IPS DF 4.7 (cell line): ENCODE data around the gene MVB12A.
A peak's percentile ranks its signal among the peaks of the same experiment; 100 is the strongest.

Experiments
- DNase-seq: peaks from one replicate; pipeline ENCODE4 v3.0.0-alpha.2; 2013; ENCODE audit warnings: low spot score; ENCODE audit errors: extremely low read depth

The MVB12A gene

DNA sequence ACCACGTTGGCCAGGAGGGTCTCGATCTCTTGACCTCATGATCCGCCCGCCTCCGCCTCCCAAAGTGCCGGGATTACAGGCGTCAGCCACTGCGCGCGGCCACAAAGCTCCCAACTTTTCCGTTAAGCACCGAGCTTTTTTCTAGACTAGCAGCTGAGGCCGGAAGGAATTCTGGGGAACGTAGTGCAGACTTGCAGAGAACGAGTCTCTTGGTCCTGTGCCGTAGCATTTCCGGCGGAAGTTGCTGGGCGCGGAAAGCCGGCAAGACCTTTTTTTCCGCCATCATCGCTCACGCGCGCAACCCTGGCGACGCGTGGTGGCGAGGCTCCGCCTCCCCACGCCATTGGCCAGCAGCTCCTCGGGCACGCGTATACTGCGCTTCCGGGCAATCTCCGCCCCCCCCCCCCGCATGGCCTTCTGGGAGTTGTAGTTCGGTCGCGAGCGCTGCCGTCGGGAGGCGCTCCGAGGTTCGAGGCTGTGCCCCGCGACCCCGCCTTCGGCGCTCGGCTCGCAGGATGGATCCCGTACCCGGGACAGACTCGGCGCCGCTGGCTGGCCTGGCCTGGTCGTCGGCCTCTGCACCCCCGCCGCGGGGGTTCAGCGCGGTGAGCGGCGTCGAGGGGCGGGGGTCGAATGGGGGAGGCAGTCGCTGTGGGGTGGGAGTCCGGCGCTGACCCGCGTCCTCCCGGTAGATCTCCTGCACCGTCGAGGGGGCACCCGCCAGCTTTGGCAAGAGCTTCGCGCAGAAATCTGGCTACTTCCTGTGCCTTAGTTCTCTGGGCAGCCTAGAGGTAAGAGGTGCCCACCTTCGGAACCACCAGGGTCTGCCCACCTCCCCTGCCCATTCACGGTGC is at the start of gene MVB12A:
Gene MVB12A, plus strand, starts transcription at position 427 of the 854 bp plus-strand sequence. Its CDS starts 89 bp downstream, at position 516.
- peak; percentile 99 for DNase-seq

DNA sequence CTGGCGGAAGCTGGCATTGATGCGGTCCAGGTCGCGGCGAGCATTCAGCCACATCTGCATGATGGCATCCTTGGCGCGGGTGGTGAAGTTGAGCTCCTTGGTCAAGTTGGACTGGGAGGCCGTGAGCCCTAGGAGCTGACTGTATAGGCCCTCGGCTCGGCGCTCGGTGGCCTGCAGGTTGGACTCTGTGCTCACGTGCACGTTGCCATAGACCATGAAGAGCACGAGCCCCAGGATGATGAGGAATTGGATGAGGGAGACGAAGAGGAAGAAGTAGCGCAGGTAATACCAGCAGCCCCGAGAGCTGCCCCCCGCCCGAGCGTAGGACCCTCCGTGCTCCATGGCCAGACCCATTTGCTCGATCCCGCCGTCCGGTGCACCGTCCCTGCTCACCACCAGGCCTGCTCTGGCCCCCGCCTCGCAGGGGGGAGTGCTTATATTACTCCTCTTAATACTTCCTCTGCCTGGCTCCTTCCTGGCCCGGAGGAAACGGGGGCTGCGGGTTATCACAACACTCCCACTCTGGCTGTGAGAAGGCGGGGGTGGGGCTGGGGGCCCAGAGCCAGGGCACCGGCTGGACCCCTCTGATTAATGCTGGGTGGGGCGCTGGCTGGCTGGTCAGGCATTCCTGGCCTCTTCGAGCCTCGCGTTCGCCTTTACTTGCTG is 42.8 kb upstream of the MVB12A start, which contains the start of gene PLVAP:
Gene PLVAP, minus strand, starts transcription at position 408 of the 666 bp plus-strand sequence. Its CDS starts 54 bp downstream, at position 354.
- no peak for DNase-seq

DNA sequence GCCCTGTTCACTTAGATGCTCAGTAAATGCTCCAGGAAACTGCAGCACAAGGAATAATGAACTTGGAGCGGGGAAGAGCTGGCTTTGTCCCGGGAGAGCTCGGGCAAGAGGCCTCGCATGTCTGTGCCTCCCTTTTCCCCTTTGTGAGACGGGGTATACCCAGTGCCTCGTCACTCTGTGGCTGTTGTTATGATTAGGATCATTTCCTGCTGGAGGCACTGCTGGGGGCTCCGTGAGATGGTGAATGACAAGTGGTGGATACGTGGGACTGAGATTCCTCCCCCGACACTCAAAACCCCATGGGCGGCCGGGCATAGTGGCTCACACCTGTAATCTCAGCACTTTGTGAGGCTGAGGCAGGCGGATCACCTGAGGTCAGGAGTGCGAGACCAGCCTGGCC is 41.6 kb upstream of the MVB12A start:
- DNase-seq: no peak

DNA sequence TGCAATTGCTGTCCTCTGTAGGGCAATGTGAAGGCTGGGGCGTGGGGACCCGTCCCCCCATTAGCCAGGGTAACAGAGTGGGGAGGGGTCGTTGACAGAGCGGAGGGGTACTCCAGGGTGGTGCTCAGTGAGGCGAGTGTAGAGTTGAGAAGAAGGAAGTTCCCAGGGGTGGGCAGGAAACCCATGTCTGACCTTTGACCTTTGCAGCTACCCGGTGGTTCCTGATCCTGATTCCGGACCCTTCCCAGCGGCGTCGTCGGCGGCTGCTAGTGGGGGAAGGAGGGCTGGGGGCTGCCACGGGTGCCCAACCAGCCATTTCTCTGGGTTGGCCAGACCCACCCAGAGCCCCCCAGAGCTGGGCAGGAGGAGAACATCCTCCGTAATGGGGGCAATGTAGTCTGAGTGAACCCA is 40.6 kb upstream of the MVB12A start:
- no peak for DNase-seq

DNA sequence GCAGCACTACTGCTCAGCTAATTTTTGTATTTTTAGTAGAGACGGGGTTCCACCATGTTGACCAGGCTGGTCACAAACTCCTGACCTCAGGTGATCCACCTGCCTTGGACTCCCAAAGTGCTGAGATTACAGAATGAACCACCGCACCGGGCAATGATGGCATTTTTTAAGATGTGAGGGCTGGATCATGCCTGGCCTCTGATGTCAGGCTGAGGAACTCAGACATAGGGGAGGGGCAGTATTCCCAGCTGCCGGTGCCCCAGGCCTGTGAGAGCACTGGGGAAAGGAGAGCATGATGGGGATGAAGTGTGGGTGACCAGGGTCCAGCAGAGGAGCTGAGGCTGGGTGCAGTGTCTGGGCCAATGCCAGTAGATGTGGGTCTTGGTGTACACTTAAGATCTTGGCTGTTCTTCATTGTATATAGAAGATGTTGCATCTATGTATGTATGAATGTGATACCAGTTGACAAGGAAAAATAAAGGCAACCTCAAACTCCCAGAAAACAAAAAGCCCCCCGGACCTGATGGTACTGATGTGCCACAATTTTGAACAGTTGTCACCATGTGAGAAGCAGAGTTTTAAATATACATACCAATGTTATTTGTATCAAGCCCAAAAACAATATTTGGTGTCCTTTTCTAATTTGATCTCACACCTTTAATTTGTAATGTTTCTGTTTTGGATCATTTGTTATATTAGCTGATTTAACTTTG is 39.3 kb upstream of the MVB12A start:
- DNase-seq: no peak

DNA sequence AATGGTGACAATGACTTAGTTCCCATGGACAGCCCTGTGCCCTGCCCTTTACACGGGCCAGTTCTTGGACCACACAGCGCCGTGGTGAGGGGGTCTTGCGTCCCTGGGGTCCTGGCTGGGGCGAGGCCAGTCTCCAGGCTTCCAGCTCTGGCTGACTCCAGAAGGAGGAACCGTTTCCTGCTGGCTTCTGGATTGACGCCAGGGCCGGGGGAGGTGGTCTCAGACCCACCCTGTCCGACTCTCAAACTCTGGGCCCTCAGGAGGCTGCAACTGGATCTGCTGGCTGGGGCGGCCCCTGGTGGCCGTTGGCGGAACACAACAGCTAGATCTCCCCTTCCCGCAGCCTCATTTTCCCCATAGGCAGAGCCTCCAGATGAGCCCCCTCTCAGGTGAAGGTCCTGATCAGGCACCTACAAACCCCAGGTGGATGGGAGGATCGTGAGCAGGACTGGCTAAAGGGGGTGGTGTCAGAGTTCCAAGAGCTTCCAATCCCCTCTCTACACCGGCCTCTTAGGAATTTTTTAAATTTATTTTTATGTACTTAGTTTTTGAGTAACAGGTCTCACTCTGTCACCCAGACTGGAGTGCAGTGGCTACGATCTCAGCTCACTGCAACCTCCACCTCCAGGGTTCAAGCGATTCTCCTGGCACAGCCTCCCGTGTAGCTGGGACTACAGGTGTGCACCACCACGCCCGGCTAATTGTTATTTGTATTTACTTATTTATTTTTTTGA is 33.8 kb upstream of the MVB12A start:
- DNase-seq: no peak

DNA sequence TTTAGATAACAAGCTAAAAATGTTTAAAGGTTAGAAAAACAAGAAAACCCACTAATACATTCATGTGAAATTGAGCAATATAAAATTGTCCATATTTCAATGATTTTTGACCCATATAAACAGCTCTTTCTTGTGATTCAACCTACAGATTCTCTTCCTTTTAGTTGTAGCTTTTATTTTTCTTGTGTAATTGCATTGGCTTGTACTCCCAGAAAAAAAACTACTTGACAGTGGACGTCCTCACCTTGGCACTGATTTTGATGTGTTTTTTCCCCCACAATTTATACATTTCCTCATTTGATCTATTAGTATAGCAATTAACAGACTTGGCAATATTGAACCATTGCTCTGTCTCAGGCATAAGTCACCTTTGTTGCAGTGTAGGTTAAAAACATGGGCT is 30.6 kb upstream of the MVB12A start:
- no peak for DNase-seq

DNA sequence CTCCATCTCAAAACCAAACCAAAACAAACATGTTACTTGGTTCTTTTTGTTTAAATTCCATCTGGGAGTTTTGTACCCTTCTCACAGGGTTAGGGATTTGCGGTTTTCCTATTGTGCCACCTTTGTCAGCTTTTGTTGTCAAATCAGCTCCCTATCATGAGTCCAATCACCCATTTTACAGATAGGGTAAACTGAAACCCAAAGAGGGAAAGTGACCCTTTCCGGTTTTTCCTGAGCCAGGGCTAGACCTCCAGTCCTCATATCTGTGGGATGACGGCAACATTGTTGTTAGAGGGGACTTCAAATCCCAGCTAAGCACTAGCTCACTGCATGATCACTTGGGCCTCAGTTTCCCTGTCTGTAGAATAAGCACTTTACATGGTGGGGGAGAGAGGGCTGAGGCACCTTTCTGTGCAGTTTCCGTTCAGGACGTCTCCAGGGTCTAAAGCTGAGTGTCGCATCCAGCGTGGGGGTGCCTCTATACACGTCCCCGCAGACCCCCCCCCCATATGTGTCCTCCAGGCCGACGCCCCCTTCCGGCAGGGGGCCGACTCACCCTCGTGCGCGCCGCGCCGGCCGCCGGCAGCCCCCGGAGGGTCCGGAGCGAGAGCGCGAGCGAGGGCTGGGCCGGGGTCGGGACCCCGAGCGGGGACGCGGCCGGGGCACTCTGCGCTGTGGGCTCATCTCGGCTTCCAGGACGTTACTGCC is 29.7 kb upstream of the MVB12A start:
- DNase-seq: no peak

DNA sequence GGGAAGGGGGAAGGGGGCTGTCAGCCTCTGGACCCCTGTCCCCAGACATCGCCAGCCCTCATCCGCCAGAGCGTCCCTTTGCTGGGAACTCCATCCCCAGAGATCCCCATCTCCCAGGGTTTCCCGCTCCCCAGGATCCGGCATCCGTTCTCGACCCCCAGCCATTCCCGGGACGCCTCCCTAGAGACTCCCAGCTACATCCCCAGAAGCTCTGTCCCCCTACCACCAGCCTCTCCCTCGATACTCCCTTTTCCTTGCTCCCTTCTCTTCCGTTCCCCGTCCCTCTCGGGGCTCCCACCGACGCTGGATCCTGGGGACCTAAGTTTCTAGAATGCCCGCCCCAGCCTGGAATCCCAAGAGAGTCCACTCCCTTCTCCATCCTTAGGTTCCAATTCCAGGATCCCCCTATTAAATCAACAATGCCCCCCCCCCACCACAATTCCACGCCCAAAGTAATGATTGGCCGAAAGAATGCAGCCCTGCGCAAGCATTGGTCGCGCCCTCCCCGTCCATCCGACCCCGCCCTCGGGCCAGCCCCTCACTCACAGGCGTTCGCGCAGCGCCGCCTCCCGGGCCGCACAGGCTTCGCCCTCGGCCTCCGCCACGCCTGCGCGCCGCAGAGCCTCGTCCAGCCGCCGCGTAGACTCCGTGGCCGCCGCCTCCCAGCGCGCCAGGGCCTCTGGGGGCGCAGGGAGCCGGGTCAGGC is 29.0 kb upstream of the MVB12A start:
- no peak for DNase-seq

DNA sequence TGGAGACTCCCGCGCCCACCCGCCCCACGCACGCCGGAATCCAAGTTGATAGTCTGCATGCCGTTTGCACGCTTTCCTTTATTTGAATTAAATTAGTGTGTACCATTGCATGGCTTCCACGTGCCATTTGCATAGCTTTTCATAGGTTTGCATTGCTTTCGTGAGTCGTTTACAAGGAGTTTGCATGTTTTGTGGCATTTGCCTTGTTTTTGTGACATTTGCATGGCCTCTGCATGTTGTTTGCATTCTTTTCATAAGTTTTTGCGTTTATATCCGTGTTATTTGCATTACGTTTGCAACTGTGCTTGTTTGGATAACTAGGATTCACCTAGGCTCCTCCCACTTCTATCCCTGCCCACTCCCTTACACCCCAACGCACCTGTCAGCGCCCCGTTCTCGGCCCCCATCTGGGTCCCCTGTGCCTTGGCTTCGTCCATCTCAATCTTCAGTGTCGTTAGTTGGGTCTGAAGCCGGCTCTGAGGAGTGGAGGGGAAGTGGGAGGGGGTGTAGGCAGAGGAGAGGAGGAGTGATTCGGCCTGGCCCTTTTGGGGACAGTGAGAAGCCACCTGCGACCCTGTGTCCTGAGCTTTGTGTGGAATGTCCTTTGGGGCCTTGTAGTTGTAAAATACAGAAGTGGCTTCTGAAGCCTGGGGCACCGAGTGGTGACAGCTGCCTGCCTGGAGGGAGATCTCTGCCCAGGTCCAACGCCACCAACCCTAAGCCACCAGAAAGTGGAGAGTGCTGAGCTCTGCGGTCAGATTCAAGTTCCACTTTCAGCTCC is 28.3 kb upstream of the MVB12A start:
- DNase-seq: no peak

DNA sequence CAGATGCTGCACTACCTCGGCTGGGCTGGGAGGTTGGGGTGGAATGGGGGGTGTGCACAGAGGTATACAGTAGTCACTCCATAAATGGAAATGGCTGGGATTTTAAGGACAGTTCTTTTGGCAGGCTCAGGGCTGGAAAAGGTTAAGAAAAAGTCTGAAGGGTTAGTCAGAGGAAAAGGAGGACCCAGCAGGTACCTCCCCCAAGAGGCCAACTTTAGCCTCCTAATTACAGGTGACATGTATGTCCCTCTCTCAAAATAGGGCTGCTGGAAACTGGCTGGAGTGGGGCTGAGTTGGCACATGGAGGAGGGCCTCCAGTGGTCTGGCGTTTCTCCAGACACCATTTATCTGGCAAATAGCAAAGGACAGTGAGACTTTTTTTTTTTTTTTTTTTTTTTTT is 26.8 kb upstream of the MVB12A start:
- DNase-seq: no peak

DNA sequence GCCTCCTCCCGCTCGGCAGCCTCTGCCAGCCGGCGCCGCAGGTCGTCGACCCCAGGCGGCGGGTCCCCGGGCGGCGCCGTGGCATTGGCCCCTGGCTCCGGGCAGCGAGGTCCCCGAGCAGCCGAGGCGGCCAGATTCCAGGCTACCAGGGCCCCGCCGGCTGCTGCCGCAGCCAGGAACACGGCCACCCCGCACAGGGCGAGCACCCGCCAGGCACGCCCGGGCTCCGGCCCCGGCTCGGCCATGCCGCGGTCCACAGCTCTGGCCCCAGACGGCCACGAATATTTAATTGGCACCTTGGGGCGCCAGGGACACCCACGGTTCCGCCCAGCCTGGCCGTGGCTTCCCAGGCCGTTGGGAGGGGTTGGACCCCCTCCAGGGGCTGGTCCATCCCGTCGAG is 25.9 kb upstream of the MVB12A start, which contains the start of gene CCDC194:
Gene CCDC194, minus strand, starts transcription at position 283 of the 400 bp plus-strand sequence. Its CDS starts 38 bp downstream, at position 245.
- no peak for DNase-seq

DNA sequence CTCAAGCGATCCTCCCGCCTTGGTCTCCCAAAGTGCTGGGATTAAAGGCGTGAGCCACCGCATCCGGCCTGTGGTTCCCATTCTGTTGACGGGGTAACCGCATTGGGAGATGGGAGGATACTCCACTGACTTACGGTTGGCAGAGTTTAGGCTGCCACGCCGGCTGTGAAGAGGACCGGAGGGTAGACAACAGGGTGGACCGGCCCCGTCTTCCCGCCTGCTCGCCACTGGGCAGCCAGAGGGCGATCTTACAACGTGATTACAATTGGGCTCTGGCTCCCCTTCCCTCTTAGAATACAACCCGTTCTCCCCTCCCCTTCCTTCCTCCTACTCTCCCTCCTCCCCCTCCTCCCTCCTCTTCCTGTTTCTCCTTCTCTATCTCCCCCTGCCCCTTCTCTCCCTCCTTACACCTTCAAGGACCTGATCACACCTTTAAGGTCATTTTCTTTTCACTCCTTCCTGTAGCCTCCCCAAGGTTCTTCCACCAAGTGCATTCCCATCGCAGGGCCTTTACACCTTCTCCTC is 24.9 kb upstream of the MVB12A start:
- DNase-seq: no peak

DNA sequence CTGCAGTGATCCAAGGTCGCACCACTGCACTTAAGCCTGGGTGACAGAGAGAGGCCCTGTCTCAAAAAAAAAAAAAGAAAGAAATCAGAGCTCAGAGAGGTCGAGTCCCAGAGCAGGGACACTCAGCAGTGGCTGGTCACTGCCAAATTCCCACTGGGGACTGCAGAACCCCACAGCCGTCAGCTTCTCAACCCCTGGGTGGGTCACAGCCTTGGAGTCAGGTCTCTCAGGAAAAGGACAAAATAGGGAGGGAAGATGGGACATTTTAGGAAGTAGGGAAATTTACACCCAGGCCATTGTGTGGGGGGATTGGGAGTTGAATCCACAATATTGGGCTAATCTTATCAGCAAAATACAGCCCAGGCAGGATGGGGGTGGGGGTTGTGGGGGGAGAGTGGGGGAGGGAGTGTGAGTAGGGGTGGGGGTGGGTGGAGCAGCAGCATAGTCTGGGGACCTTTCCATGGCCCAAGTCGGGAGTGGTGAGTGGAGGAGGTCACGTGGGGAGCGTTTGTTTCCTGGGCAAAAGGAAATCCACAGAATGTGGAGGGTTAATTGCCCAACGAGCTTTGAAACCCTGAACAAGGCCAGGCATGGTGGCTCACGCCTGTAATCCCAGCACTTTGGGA is 20.8 kb upstream of the MVB12A start:
- DNase-seq: no peak

DNA sequence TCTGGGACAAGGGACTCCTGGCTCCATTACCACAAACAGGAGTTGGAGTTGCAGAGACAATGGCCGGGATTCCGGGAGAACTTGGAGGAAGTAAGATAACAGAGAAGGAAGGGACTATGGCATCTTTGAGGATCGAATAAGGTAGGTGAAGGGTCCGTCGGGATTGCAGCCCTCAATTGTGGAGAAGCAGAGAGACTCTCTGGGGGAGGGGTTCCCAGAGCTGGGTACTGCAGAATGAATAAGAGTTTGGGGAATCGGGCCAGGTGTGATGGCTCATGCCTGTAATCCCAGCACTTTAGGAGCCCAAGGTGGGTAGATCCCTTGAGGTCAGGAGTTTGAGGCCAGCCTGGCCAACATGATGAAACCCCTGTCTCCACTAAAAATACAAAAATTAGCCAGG is 18.2 kb upstream of the MVB12A start:
- no peak for DNase-seq

DNA sequence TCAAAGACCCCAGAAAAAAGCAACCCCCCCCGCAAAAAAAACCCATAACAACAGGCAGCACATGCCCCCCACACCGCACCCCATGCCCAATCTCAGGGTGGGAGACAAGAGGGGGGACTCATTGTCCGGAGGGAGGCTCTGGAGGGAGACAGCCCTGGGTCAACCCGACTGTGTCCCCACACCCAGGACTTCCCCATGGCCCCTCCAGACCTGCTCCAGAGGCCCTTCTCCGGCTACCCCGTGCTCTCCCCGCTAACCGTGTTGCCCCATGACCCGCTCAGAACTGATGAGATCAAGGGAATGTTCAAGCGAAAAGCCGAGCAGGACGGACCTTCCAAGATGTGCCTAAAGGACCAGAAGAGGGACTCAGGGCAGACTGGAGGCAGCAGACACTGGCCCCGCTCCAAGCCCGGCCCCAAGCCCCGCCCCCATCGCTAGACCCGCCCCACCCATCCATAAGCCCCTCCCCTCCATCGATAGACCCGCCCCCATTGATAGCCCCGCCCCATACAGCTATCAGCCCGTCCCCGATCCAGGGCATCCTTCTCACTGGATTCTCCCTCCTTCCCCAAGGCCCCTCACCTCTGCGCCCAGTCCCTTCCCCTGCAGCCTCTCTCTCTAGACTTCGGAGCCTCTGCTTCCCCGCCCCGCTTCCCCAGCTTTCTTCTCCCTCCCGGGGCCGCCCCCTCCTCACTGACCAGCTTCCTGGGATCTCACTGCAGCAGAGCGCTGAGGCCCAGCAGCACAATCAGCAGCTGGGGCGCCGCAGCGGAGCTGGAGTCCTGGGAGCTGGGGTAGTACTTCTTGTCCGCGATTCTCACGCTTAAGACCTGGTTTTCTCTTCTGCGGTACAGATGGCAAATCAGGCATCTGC is 16.6 kb upstream of the MVB12A start:
- no peak for DNase-seq

DNA sequence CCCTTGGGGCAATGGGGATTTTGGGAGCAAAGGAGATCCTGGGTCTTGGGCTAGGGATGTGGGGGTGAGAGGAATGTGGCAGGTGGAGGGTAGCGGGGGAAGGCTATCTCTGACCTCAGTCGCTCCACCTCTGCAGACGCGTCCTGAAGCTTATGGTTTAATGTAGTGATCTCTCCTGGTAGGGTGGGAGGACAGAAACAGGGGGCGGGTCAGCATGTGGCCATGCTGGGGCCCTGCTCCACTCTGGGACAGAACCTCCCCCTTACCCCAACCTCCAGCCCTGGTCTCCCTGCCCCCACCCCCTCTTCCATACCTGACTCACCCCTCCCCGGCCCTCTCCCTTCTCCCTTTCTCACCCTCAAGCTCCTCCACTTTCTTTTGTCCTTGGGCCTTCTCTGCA is 15.8 kb upstream of the MVB12A start:
- no peak for DNase-seq
